GM23248 (cell line): Measurements from ENCODE around the gene ZNF205. TPM values are rescaled to one million over a fixed set of nuclear protein-coding genes. Genes with fewer than 3 reads are reported as not detected.
A peak's percentile ranks its signal among the peaks of the same experiment; 100 is the strongest.

ENCODE experiments used
- DNase-seq: peaks from one replicate; pipeline ENCODE4 v3.0.0-alpha.2; 2015
- H2AFZ ChIP-seq: fragments of 200-600 bp; sonication (generic); 2 replicates; pipeline ENCODE4 v1.6.1; 2016; ENCODE audit warnings: antibody characterized with exemption
- H3F3A ChIP-seq: fragments of 200-600 bp; sonication (generic); 2 replicates; pipeline ENCODE4 v1.6.1; 2016; ENCODE audit warnings: mild to moderate bottlenecking, antibody characterized with exemption, mixed run types; ENCODE audit not compliant: insufficient read depth
- H3K27ac ChIP-seq: fragments of 200-600 bp; sonication (generic); 2 replicates; pipeline ENCODE4 v1.5.1; 2016; ENCODE audit warnings: mild to moderate bottlenecking
- H3K27me3 ChIP-seq: fragments of 200-600 bp; sonication (generic); replicated peaks from 2 replicates; pipeline ENCODE4 v1.6.1; 2016; ENCODE audit warnings: mild to moderate bottlenecking; ENCODE audit not compliant: insufficient read depth
- H3K36me3 ChIP-seq: fragments of 200-600 bp; sonication (generic); 2 replicates; pipeline ENCODE4 v1.6.1; 2016; ENCODE audit warnings: low read depth, mild to moderate bottlenecking
- H3K4me1 ChIP-seq: fragments of 200-600 bp; sonication (generic); 2 replicates; pipeline ENCODE4 v1.6.1; 2016; ENCODE audit warnings: mild to moderate bottlenecking; ENCODE audit not compliant: insufficient read depth
- H3K4me2 ChIP-seq: fragments of 200-600 bp; sonication (generic); one replicate; pipeline ENCODE4 v1.6.1; 2016; ENCODE audit warnings: mild to moderate bottlenecking; ENCODE audit not compliant: unreplicated experiment
- H3K4me3 ChIP-seq: fragments of 200-600 bp; sonication (generic); 2 replicates; pipeline ENCODE4 v1.5.1; 2016; ENCODE audit warnings: mild to moderate bottlenecking
- H3K79me2 ChIP-seq: fragments of 200-600 bp; sonication (generic); 2 replicates; pipeline ENCODE4 v1.6.1; 2016; ENCODE audit warnings: mild to moderate bottlenecking; ENCODE audit not compliant: insufficient read depth
- H3K9ac ChIP-seq: fragments of 200-600 bp; sonication (generic); 2 replicates; pipeline ENCODE4 v1.6.1; 2016; ENCODE audit warnings: mild to moderate bottlenecking
- H3K9me2 ChIP-seq: fragments of 200-600 bp; sonication (generic); 2 replicates; pipeline ENCODE4 v1.6.1; 2016; ENCODE audit warnings: mixed run types, mild to moderate bottlenecking, moderate library complexity; ENCODE audit not compliant: insufficient read depth
- H3K9me3 ChIP-seq: fragments of 200-600 bp; sonication (generic); one replicate; pipeline ENCODE4 v1.6.1; 2017; ENCODE audit warnings: low read depth
- H4K20me1 ChIP-seq: fragments of 200-600 bp; sonication (generic); 2 replicates; pipeline ENCODE4 v1.6.0; 2016; ENCODE audit not compliant: insufficient read depth
- EZH2 ChIP-seq: fragments of 200-600 bp; sonication (generic); IDR thresholded peaks from 2 replicates; pipeline ENCODE4 v1.6.1; 2018; ENCODE audit warnings: antibody characterized with exemption, mild to moderate bottlenecking; ENCODE audit not compliant: insufficient read depth, poor library complexity, severe bottlenecking
- EZH2phosphoT487 ChIP-seq: fragments of 200-600 bp; sonication (generic); IDR thresholded peaks from 2 replicates; pipeline ENCODE4 v1.6.1; 2018; ENCODE audit warnings: antibody characterized with exemption, moderate library complexity, mild to moderate bottlenecking, low read depth; ENCODE audit not compliant: insufficient read depth
- WGBS, 2 experiments: methylation state at CpG; one replicate each; pipeline ENCODE4 v1.1.6; 2015 to 2017; ENCODE audit warnings: low lambda C conversion rate in 2 of 2, low coverage in 1 of 2; ENCODE audit errors: missing lambda C conversion rate in 2 of 2; 5-methylcytosine and 5-hydroxymethylcytosine counted together
- in situ Hi-C: fragments of 300-500 bp; cut with MboI; formaldehyde crosslinking; loops from 2 replicates; pipeline ENCODE4 v1.15.0; 2020
- polyA plus RNA-seq: library from polyadenylated mRNA; unstranded; fragments of >200 nt; fragmentation: Nextera tagmentation; extraction: Ambion mirVana; gene quantifications from 2 replicates; pipeline ENCODE4 v1.2.1, GENCODE V29; 2016
- total RNA-seq: library from RNA; depleted of rRNA; stranded (reverse); fragments of >200 nt; shearing (Covaris generic); gene quantifications from 2 replicates; pipeline ENCODE4 v1.2.3, GENCODE V29; 2014

Gene ZNF205
- total and polyA plus RNA-seq, 2 experiments from 2014 or later, result 4.4 to 14.6 TPM

GRCh38 chr16:3123986-3124886, 11.8 kb downstream of the ZNF205 start:
- peaks cover 15% of the 10 kb centered on the region; the same call in 1 of the 2 replicates for H3K79me2 ChIP-seq
- DNase-seq, result peak; percentile 99
- no peaks in the 10 kb centered on the region for H3K9me2 ChIP-seq
- TF ChIP-seq EZH2, result no peak
- no peak for TF ChIP-seq EZH2phosphoT487
- WGBS, 2 experiments, result 1% methylated on average over 62 to 72 of the region's 72 CpGs
- H3F3A ChIP-seq, result peaks cover 22% of the 10 kb centered on the region
- no peaks in the 10 kb centered on the region for H3K27me3 ChIP-seq
- H2AFZ ChIP-seq, result peak overlapping the region; percentile 67
- H4K20me1 ChIP-seq, result no peaks in the 10 kb centered on the region
- H3K4me1 ChIP-seq, result peaks cover 16% of the 10 kb centered on the region
- peak overlapping the region; percentile 79 for H3K4me3 ChIP-seq
- no peaks in the 10 kb centered on the region for H3K36me3 ChIP-seq
- H3K27ac ChIP-seq, result peak overlapping the region; percentile 33
- H3K9me3 ChIP-seq, result no peaks in the 10 kb centered on the region
- peak overlapping the region; percentile 71 for H3K9ac ChIP-seq
- peak overlapping the region; percentile 85 for H3K4me2 ChIP-seq
- in situ Hi-C loops, result no loop called here

DNA sequence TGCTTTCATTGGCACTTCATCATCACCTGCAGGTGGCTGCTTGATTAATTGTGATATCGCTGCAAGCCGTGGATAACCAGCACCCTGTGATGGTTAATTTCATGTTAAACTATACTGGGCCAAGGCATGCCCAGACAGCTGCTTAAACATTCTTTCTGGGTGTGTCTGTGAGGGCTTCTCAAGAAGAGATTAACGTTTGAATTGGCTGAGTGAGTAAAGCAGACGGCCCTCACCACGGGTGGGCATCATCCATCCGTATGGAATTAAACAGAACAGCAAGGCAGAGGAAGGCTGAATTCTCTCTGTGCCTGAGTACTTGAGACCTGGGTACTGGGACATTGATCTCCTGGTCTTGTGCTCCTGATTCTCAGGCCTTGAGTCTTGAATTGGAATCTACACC, 15.4 kb downstream of the ZNF205 start:
- no peaks in the 10 kb centered on the region for H3K27me3 ChIP-seq
- H3K9me2 ChIP-seq, result no peaks in the 10 kb centered on the region
- H4K20me1 ChIP-seq, result no peaks in the 10 kb centered on the region
- H3K36me3 ChIP-seq, result no peaks in the 10 kb centered on the region
- H3K4me1 ChIP-seq, result peaks cover 22% of the 10 kb centered on the region
- in situ Hi-C loops, result no loop called here
- H3K9ac ChIP-seq, result no peak overlapping the region
- H2AFZ ChIP-seq, result no peak overlapping the region
- H3K4me2 ChIP-seq, result no peak overlapping the region
- peaks cover 30% of the 10 kb centered on the region for H3K79me2 ChIP-seq
- no peak for DNase-seq
- H3K9me3 ChIP-seq, result no peaks in the 10 kb centered on the region
- 54 to 55% methylated on average over 6 of the region's 6 CpGs for WGBS, 2 experiments
- no peak for TF ChIP-seq EZH2phosphoT487
- TF ChIP-seq EZH2, result no peak
- H3K4me3 ChIP-seq, result no peak overlapping the region
- H3F3A ChIP-seq, result peaks cover 43% of the 10 kb centered on the region
- no peak overlapping the region for H3K27ac ChIP-seq

DNA sequence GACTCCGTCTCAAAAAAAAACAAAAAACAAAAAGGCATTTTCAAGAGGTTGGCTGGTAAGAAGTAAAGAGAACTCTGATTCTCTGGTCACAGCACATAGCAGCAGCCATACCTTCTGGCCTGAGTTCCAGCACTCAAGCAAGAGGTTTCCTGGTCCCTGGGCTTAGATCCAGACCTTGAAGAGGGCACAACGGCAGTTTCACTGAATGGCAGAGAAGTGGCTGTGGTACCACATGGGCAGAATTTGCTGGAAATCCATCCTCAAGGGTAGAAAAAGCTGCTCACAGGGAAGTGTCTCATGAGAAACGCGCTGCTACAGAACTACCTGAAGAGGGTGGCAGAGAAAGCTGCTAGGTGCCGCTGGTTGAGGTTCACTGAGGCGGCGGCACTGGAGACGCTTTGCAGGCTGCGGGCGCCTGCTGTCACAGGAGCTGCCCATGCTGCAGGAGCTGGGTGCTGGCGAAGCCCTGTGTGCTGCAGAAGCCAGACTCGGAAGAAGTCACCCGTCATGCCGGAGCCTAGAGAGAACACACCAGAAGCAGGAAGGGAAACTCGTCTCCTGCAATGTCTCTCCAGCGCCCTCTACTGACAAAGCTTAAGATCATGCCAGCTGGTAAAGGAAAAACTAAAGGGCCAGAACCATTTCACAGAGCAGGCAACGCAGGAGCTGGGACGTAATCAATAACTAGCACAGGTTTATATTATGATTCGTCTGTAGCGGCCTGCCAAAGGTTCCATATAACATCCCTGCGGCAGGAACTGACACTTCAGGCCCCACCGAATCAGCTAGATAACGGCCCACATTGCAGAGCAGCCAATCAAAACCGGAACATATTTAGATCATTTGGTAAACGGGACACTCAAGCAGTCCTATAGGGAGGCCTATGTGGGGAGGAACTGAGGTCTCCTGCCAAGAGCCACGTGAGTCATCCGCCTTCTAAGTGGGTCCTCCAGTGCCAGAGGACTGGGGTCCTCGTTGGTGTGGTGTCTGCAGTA, 17.0 kb downstream of the ZNF205 start:
- H3K9me3 ChIP-seq, result no peaks in the 10 kb centered on the region
- WGBS, 2 experiments, result 9 to 13% methylated on average over 28 of the region's 28 CpGs
- H3K79me2 ChIP-seq, result peaks cover 47% of the 10 kb centered on the region
- peak overlapping the region; percentile 72 for H3K4me3 ChIP-seq
- no peaks in the 10 kb centered on the region for H4K20me1 ChIP-seq
- DNase-seq, result peak; percentile 94
- H3K4me1 ChIP-seq, result peaks cover 17% of the 10 kb centered on the region
- TF ChIP-seq EZH2, result no peak
- TF ChIP-seq EZH2phosphoT487, result no peak
- no peaks in the 10 kb centered on the region for H3K9me2 ChIP-seq
- H3K27ac ChIP-seq, result peak overlapping the region; percentile 58
- peak overlapping the region; percentile 99 for H3K4me2 ChIP-seq
- H3K9ac ChIP-seq, result peak overlapping the region; percentile 57
- H2AFZ ChIP-seq, result peak overlapping the region; percentile 74
- peaks cover 43% of the 10 kb centered on the region for H3F3A ChIP-seq
- in situ Hi-C loops, result no loop called here
- no peaks in the 10 kb centered on the region for H3K27me3 ChIP-seq
- no peaks in the 10 kb centered on the region for H3K36me3 ChIP-seq

DNA sequence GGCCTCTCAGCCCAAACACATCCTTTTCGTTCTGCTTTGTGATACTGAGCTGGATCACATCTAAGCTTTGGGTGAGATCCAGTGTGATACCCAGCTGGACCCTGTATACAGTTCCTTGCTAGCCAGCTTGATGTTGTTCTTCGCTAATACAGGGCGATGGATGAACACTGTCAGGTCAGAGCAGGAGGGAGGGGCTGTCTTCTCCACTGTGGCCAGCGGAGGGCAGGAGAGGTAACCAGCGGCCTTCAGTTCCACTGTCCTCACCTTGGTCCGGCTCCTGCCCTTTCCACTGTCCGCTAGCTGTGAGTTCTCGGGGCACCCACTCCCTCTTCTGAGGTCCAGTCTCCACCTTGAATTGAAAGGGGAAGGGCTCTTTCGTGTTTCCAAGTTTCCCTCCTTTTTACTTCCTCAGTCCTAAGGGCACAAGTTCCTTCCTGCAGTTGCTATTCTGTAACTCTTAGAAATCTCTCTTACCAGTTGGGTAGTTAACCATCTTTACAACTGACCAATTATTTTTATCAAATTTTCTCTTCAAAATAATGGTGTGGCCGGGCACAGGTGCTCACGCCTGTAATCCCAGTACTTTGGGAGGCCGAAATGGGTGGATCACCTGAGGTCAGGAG, 19.5 kb downstream of the ZNF205 start:
- peak; percentile 70 for DNase-seq
- Histone ChIP-seq H3K9ac (no peak overlapping the region), H4K20me1 (no peaks in the 10 kb centered on the region), H2AFZ (no peak overlapping the region), H3K4me3 (no peak overlapping the region), H3F3A (peaks cover 27% of the 10 kb centered on the region), H3K9me3 (no peaks in the 10 kb centered on the region), H3K9me2 (no peaks in the 10 kb centered on the region), H3K27me3 (no peaks in the 10 kb centered on the region), H3K36me3 (no peaks in the 10 kb centered on the region), H3K27ac (no peak overlapping the region), H3K4me2 (no peak overlapping the region), H3K4me1 (peaks cover 20% of the 10 kb centered on the region), H3K79me2 (peaks cover 67% of the 10 kb centered on the region)
- no peak for TF ChIP-seq EZH2phosphoT487
- no peak for TF ChIP-seq EZH2
- in situ Hi-C loops, result no loop called here
- 77 to 80% methylated on average over 12 of the region's 12 CpGs for WGBS, 2 experiments
